Left lung (tissue), 10 donors: ENCODE measurements around the gene KLF12. TPM values are rescaled to one million over a fixed set of nuclear protein-coding genes. Genes with fewer than 3 reads are reported as not detected.

Source experiments
- ATAC-seq: fragments of 200-7000 bp; cut with Tn5 transposase; one replicate; pipeline ENCODE4 v1.9.1; 2020; ENCODE audit warnings: moderate library complexity
- DNase-seq, 4 donors: peaks; one replicate each; pipeline ENCODE4 v3.0.0-alpha.2; 2013 to 2020
- H3K27ac ChIP-seq, 2 donors: fragments of 200-600 bp; sonication (generic) in 1 of 2; one replicate each; pipeline versions ENCODE4 v1.5.0 to v1.8.0; 2020 to 2021
- H3K27me3 ChIP-seq, 2 donors: fragments of 200-600 bp; sonication (generic) in 1 of 2; one replicate each; pipeline versions ENCODE4 v1.5.0 to v1.8.0; 2020 to 2021
- H3K36me3 ChIP-seq, 2 donors: fragments of 200-600 bp; sonication (generic) in 1 of 2; one replicate each; pipeline versions ENCODE4 v1.5.0 to v1.8.0; 2020 to 2021
- H3K4me1 ChIP-seq, 2 donors: fragments of 200-600 bp; one replicate each; pipeline ENCODE4 v1.8.0; 2021
- H3K4me3 ChIP-seq, 2 donors: fragments of 200-600 bp; sonication (generic) in 1 of 2; one replicate each; pipeline versions ENCODE4 v1.5.0 to v1.8.0; 2020 to 2021; ENCODE audit warnings: mild to moderate bottlenecking in 1 of 2
- H3K9me3 ChIP-seq, 2 donors: fragments of 200-600 bp; sonication (generic) in 1 of 2; one replicate each; pipeline versions ENCODE4 v1.5.0 to v1.8.0; 2020 to 2021
- CTCF ChIP-seq, 2 donors: fragments of 200-600 bp; sonication (generic) in 1 of 2; IDR thresholded peaks; one replicate each; pipeline versions ENCODE4 v1.5.0 to v1.8.0; 2021; ENCODE audit warnings: antibody characterized with exemption in 2 of 2
- intact Hi-C, 2 donors: fragments of 100-400 bp; cut with DNase I; formaldehyde crosslinking; loops; one replicate each; pipeline versions ENCODE4 v1.11.2 to v1.14.2; 2022
- polyA plus RNA-seq, 6 donors: library from polyadenylated mRNA; unstranded; fragments of 120-200 nt; gene quantifications; one replicate each; pipeline ENCODE4 v1.2.1, GENCODE V29; 2013; ENCODE audit not compliant: insufficient read length in 6 of 6
- total RNA-seq, 2 donors: library from RNA; stranded (reverse); fragmentation: NEBNext Ultra II Directional; extraction: Animal tissue kit (Norgen Biotek cat#: 25700); gene quantifications; one replicate each; pipeline ENCODE4 v1.2.1, GENCODE V29; 2021
- donor health status: DM: no; HTN: yes; CAD: no.
- donor health status: DM: no; HTN: no; CAD: no.

Gene KLF12
- total and polyA plus RNA-seq, 8 donors, result 7.8 to 27.7 (median 21.8) TPM

GRCh38 chr13:74169676-74170075 lies 35.5 kb upstream of the KLF12 start:
- intact Hi-C loops, result no loop called here
- ATAC-seq (no peak), DNase-seq (no peak)
- no peaks in the 10 kb centered on the region for H3K9me3 ChIP-seq
- no peaks in the 10 kb centered on the region for H3K27me3 ChIP-seq
- no peak overlapping the region for H3K4me3 ChIP-seq
- no peaks in the 10 kb centered on the region for H3K36me3 ChIP-seq
- H3K4me1 ChIP-seq, result no peaks in the 10 kb centered on the region
- H3K27ac ChIP-seq, result no peak overlapping the region
- TF ChIP-seq CTCF (IDR thresholded peaks at IDR 0.05), result no peak

- H3K27ac ChIP-seq, result no peak overlapping the region
- no peak for TF ChIP-seq CTCF (IDR thresholded peaks at IDR 0.05)
- no peaks in the 10 kb centered on the region for H3K36me3 ChIP-seq
- no peak overlapping the region for H3K4me3 ChIP-seq
- ATAC-seq (no peak), DNase-seq (no peak)
- H3K4me1 ChIP-seq, result no peaks in the 10 kb centered on the region
- intact Hi-C loops, result no loop called here
- no peaks in the 10 kb centered on the region for H3K9me3 ChIP-seq
- H3K27me3 ChIP-seq, result no peaks in the 10 kb centered on the region
These were observed 34.1 kb upstream of the KLF12 start for GRCh38 chr13:74168263-74168675.

GRCh38 chr13:74166261-74167004 lies 32.2 kb upstream of the KLF12 start:
- Histone ChIP-seq H3K27ac (no peak overlapping the region), H3K4me1 (no peaks in the 10 kb centered on the region), H3K9me3 (no peaks in the 10 kb centered on the region), H3K27me3 (no peaks in the 10 kb centered on the region), H3K4me3 (no peak overlapping the region), H3K36me3 (no peaks in the 10 kb centered on the region)
- no peak for TF ChIP-seq CTCF (IDR thresholded peaks at IDR 0.05)
- intact Hi-C loops, result no loop called here
- DNase-seq (no peak), ATAC-seq (no peak)

- Histone ChIP-seq H3K4me3 (no peak overlapping the region), H3K4me1 (no peaks in the 10 kb centered on the region), H3K36me3 (no peaks in the 10 kb centered on the region), H3K9me3 (no peaks in the 10 kb centered on the region), H3K27me3 (no peaks in the 10 kb centered on the region), H3K27ac (no peak overlapping the region)
- ATAC-seq (no peak), DNase-seq (no peak)
- intact Hi-C loops, result no loop called here
- no peak for TF ChIP-seq CTCF (IDR thresholded peaks at IDR 0.05)
These were observed 28.6 kb upstream of the KLF12 start for GRCh38 chr13:74162782-74163181.

- no peaks in the 10 kb centered on the region for H3K36me3 ChIP-seq
- intact Hi-C loops, result no loop called here
- H3K27me3 ChIP-seq, result no peaks in the 10 kb centered on the region
- ATAC-seq, result no peak
- no peak for DNase-seq
- no peaks in the 10 kb centered on the region for H3K9me3 ChIP-seq
- TF ChIP-seq CTCF (IDR thresholded peaks at IDR 0.05), result no peak
- H3K4me3 ChIP-seq, result no peak overlapping the region
- no peaks in the 10 kb centered on the region for H3K4me1 ChIP-seq
- no peak overlapping the region for H3K27ac ChIP-seq
These were observed 27.9 kb upstream of the KLF12 start for GRCh38 chr13:74162135-74162534.
